ENCODE data around the gene ADARB2. TPM values are rescaled to one million over a fixed set of nuclear protein-coding genes. Genes with fewer than 3 reads are reported as not detected.

The ADARB2 gene
- polyA plus RNA-seq, 3 donors: not detected

- no peaks in the 10 kb centered on the region for H3K4me1 Mint-ChIP-seq
- H3K9me3 Mint-ChIP-seq: peaks cover 0 to 8% (median 2%) of the 10 kb centered on the region in 7 donors
- peak overlapping the region in 1 of 7 donors; percentile 35 for H3K27ac Mint-ChIP-seq
- H3K27ac ChIP-seq (ENCODE audit: low read depth in 1 of 2, low read length in 2 of 2): no peak overlapping the region
- no peak overlapping the region for H3K9ac ChIP-seq (ENCODE audit: insufficient read depth, low read length, poor library complexity, severe bottlenecking)
- no peaks in the 10 kb centered on the region for H3K36me3 ChIP-seq (replicated peaks in 1 of 2; ENCODE audit: control insufficient read depth in 1 of 2, insufficient read depth in 2 of 2, low read length in 2 of 2)
- peaks cover 0 to 2% (median 2%) of the 10 kb centered on the region in 3 donors for H3K27me3 Mint-ChIP-seq (ENCODE audit: low read depth in 3 of 3)
- no peak for TF ChIP-seq CTCF (IDR thresholded peaks at IDR 0.05)
- H3K36me3 Mint-ChIP-seq: no peaks in the 10 kb centered on the region
- H3K4me3 ChIP-seq (replicated peaks in 1 of 3; ENCODE audit: low read depth in 2 of 3, low read length in 3 of 3): no peak overlapping the region
- no peak overlapping the region for H3K4me3 Mint-ChIP-seq
- no peaks in the 10 kb centered on the region for H3K27me3 ChIP-seq (ENCODE audit: control insufficient read depth in 2 of 2, insufficient read depth in 2 of 2, low read length in 2 of 2)
- no peaks in the 10 kb centered on the region for H4K20me1 ChIP-seq (ENCODE audit: insufficient read depth, low read length)
- no peaks in the 10 kb centered on the region for H3K79me2 ChIP-seq (ENCODE audit: insufficient read depth, low read length)
- intact Hi-C loops (cut with micrococcal nuclease): no loop called here
- no peaks in the 10 kb centered on the region for H3K4me1 ChIP-seq (ENCODE audit: control insufficient read depth in 1 of 2, insufficient read depth in 2 of 2, low read length in 2 of 2)
- no peak overlapping the region for H2AFZ ChIP-seq (ENCODE audit: insufficient read depth, low read depth, low read length, poor library complexity, severe bottlenecking)
- no peak for DNase-seq
- WGBS (ENCODE audit: insufficient coverage): 88% methylated on average over 10 of the region's 16 CpGs
- no peak overlapping the region for H3K4me2 ChIP-seq (replicated peaks; ENCODE audit: extremely low read depth, low read length, poor library complexity, severe bottlenecking)
- no peaks in the 10 kb centered on the region for H3K9me3 ChIP-seq (replicated peaks in 1 of 2; ENCODE audit: control insufficient read depth in 1 of 2, insufficient read depth in 1 of 2, low read length in 2 of 2)
These were observed 522.3 kb downstream of the ADARB2 start for GRCh38 chr10:1214882-1215540.

- no peaks in the 10 kb centered on the region for H3K79me2 ChIP-seq (ENCODE audit: insufficient read depth, low read length)
- no peak overlapping the region for H3K27ac ChIP-seq (ENCODE audit: low read depth in 1 of 2, low read length in 2 of 2)
- H3K27ac Mint-ChIP-seq: no peak overlapping the region
- no peaks in the 10 kb centered on the region for H3K36me3 ChIP-seq (replicated peaks in 1 of 2; ENCODE audit: control insufficient read depth in 1 of 2, insufficient read depth in 2 of 2, low read length in 2 of 2)
- WGBS (ENCODE audit: insufficient coverage): 97% methylated on average over 26 of the region's 28 CpGs
- no peak for TF ChIP-seq CTCF (IDR thresholded peaks at IDR 0.05)
- no peaks in the 10 kb centered on the region for H4K20me1 ChIP-seq (ENCODE audit: insufficient read depth, low read length)
- no peaks in the 10 kb centered on the region for H3K4me1 ChIP-seq (ENCODE audit: control insufficient read depth in 1 of 2, insufficient read depth in 2 of 2, low read length in 2 of 2)
- peaks cover 0 to 8% (median 2%) of the 10 kb centered on the region in 7 donors for H3K9me3 Mint-ChIP-seq
- no peaks in the 10 kb centered on the region for H3K9me3 ChIP-seq (replicated peaks in 1 of 2; ENCODE audit: control insufficient read depth in 1 of 2, insufficient read depth in 1 of 2, low read length in 2 of 2)
- no peak for DNase-seq
- no peak overlapping the region for H3K4me2 ChIP-seq (replicated peaks; ENCODE audit: extremely low read depth, low read length, poor library complexity, severe bottlenecking)
- H3K27me3 ChIP-seq (ENCODE audit: control insufficient read depth in 2 of 2, insufficient read depth in 2 of 2, low read length in 2 of 2): no peaks in the 10 kb centered on the region
- no peak overlapping the region for H3K4me3 Mint-ChIP-seq
- H3K4me3 ChIP-seq (replicated peaks in 1 of 3; ENCODE audit: low read depth in 2 of 3, low read length in 3 of 3): no peak overlapping the region
- H3K9ac ChIP-seq (ENCODE audit: insufficient read depth, low read length, poor library complexity, severe bottlenecking): no peak overlapping the region
- intact Hi-C loops (cut with micrococcal nuclease): no loop called here
- H2AFZ ChIP-seq (ENCODE audit: insufficient read depth, low read depth, low read length, poor library complexity, severe bottlenecking): no peak overlapping the region
- peaks cover 0 to 2% (median 2%) of the 10 kb centered on the region in 3 donors for H3K27me3 Mint-ChIP-seq (ENCODE audit: low read depth in 3 of 3)
- H3K36me3 Mint-ChIP-seq: no peaks in the 10 kb centered on the region
- H3K4me1 Mint-ChIP-seq: no peaks in the 10 kb centered on the region
These were observed 523.2 kb downstream of the ADARB2 start for GRCh38 chr10:1214071-1214675.
